Peyer's patch (tissue), 4 donors: ENCODE measurements around the gene TCF12. TPM values are rescaled to one million over a fixed set of nuclear protein-coding genes. Genes with fewer than 3 reads are reported as not detected.

Experiments
- DNase-seq, 3 donors: peaks; one replicate each; pipeline ENCODE4 v3.0.0-alpha.2; 2017 to 2019
- H3K27ac ChIP-seq, 4 donors: fragments of 200-600 bp; sonication (generic); one replicate each; pipeline ENCODE4 v1.5.1; 2016 to 2019
- H3K27me3 ChIP-seq, 2 donors: fragments of 200-600 bp; sonication (generic); one replicate each; pipeline ENCODE4 v1.5.1; 2019
- H3K36me3 ChIP-seq, 3 donors: fragments of 200-600 bp; sonication (generic); one replicate each; pipeline ENCODE4 v1.5.1; 2016 to 2019
- H3K4me1 ChIP-seq, 4 donors: fragments of 200-600 bp; sonication (generic); one replicate each; pipeline ENCODE4 v1.5.1; 2016 to 2019
- H3K4me3 ChIP-seq, 4 donors: fragments of 200-600 bp; sonication (generic); 1 replicate in 3 of 4; 2 replicates in 1 of 4; pipeline ENCODE4 v1.5.1; 2016 to 2019; ENCODE audit warnings: mild to moderate bottlenecking in 1 of 4
- H3K9me3 ChIP-seq, 4 donors: fragments of 200-600 bp; sonication (generic); one replicate each; pipeline ENCODE4 v1.5.1; 2016 to 2019; ENCODE audit warnings: mild to moderate bottlenecking in 1 of 4
- POLR2A ChIP-seq, 2 donors: fragments of 450-650 bp; IDR thresholded peaks; one replicate each; pipeline ENCODE4 v1.5.1; 2017; ENCODE audit warnings: antibody characterized with exemption in 2 of 2, mild to moderate bottlenecking in 2 of 2, moderate library complexity in 2 of 2
- total RNA-seq, 4 donors: library from RNA; depleted of rRNA; stranded (reverse); fragments of >200 nt; gene quantifications; one replicate each; pipeline ENCODE4 v1.1.0, GENCODE V29; 2016
- TF ChIP-seq, protein P1 (sequence below), 6 experiments: fragments of 450-650 bp in 4 of 6; fragments of 200-600 bp in 2 of 6; sonication (generic) in 1 of 6; IDR thresholded peaks; one replicate each; pipeline ENCODE4 v1.5.1; 2017 to 2019; ENCODE audit warnings: antibody characterized with exemption in 6 of 6, mild to moderate bottlenecking in 3 of 6, moderate library complexity in 1 of 6

The TCF12 gene
- total RNA-seq, 4 donors from 2014 or later, result 98.4 to 815 (median 215) TPM

DNA sequence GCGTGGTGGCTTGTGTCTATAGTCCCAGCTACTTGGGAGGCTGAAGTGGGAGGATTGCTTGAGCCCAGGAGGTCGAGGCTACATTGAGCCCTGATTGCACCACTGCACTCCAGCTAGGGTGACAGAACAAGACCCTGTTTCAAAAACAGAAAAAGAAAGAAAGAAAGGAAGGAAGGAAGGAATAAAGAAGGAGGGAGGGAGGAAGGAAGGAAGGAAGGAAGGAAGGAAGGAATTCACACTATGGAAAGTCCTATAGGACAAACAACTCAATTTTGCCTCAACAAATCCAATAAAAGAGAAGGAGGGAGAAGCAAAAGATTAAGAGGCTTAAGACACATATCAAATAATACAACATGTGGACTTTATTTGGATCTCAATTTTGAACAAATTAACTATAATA is 16.5 kb upstream of the TCF12 start:
- no peak for TF ChIP-seq POLR2A (IDR thresholded peaks at IDR 0.05)
- TF ChIP-seq, protein P1, sequence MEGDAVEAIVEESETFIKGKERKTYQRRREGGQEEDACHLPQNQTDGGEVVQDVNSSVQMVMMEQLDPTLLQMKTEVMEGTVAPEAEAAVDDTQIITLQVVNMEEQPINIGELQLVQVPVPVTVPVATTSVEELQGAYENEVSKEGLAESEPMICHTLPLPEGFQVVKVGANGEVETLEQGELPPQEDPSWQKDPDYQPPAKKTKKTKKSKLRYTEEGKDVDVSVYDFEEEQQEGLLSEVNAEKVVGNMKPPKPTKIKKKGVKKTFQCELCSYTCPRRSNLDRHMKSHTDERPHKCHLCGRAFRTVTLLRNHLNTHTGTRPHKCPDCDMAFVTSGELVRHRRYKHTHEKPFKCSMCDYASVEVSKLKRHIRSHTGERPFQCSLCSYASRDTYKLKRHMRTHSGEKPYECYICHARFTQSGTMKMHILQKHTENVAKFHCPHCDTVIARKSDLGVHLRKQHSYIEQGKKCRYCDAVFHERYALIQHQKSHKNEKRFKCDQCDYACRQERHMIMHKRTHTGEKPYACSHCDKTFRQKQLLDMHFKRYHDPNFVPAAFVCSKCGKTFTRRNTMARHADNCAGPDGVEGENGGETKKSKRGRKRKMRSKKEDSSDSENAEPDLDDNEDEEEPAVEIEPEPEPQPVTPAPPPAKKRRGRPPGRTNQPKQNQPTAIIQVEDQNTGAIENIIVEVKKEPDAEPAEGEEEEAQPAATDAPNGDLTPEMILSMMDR (IDR thresholded peaks at IDR 0.05), result no peak

GRCh38 chr15:56906766-56907165 is 11.7 kb upstream of the TCF12 start:
- TF ChIP-seq, protein P1 (IDR thresholded peaks at IDR 0.05), result no peak
- TF ChIP-seq POLR2A (IDR thresholded peaks at IDR 0.05), result no peak
- Histone ChIP-seq H3K27me3 (no peaks in the 10 kb centered on the region), H3K36me3 (no peaks in the 10 kb centered on the region), H3K4me3 (no peak overlapping the region), H3K4me1 (no peaks in the 10 kb centered on the region), H3K9me3 (no peaks in the 10 kb centered on the region), H3K27ac (no peak overlapping the region)
- no peak for DNase-seq

More for the DNA sequence above, 16.5 kb upstream of the TCF12 start:
- Histone ChIP-seq H3K9me3 (no peaks in the 10 kb centered on the region), H3K36me3 (no peaks in the 10 kb centered on the region), H3K27me3 (no peaks in the 10 kb centered on the region), H3K27ac (no peak overlapping the region), H3K4me3 (no peak overlapping the region), H3K4me1 (no peaks in the 10 kb centered on the region)
- DNase-seq, result no peak

- H3K4me1 ChIP-seq, result no peaks in the 10 kb centered on the region
- TF ChIP-seq, protein P1 (IDR thresholded peaks at IDR 0.05), result no peak
- TF ChIP-seq POLR2A (IDR thresholded peaks at IDR 0.05), result no peak
Measured at GRCh38 chr15:56910801-56911200, 7.6 kb upstream of the TCF12 start.

DNA sequence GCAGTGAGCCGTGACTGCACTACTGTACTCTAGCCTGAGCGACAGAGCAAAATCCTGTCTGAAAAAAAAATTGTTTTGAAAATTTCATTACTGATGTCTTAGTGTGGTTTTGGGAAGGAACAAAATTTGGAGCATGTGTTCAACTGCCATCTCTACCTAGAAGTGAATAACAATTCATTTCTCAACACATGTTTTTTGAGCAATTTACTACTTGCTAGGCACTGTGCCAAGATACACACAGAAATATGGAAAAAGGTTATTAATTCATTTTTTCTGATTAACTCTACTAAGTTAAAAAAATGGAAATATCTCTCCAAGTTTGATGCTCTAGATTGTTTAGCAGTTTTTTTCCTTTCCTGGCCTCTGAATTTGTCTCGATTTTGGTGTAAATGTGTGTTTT is 5.2 kb upstream of the TCF12 start:
- DNase-seq, result no peak
- no peaks in the 10 kb centered on the region for H3K27me3 ChIP-seq
- H3K27ac ChIP-seq, result no peak overlapping the region
- H3K4me1 ChIP-seq, result peaks cover 0 to 10% (median 0%) of the 10 kb centered on the region in 4 donors
- H3K4me3 ChIP-seq, result no peak overlapping the region
- H3K9me3 ChIP-seq, result no peaks in the 10 kb centered on the region
- TF ChIP-seq, protein P1 (IDR thresholded peaks at IDR 0.05), result no peak
- TF ChIP-seq POLR2A (IDR thresholded peaks at IDR 0.05), result no peak
- no peaks in the 10 kb centered on the region for H3K36me3 ChIP-seq

More at GRCh38 chr15:56910801-56911200, 7.6 kb upstream of the TCF12 start:
- Histone ChIP-seq H3K36me3 (no peaks in the 10 kb centered on the region), H3K27me3 (no peaks in the 10 kb centered on the region), H3K4me3 (no peak overlapping the region), H3K9me3 (no peaks in the 10 kb centered on the region), H3K27ac (no peak overlapping the region)
- DNase-seq, result no peak

GRCh38 chr15:56913670-56914069 is 4.8 kb upstream of the TCF12 start:
- H3K4me1 ChIP-seq, result peaks cover 0 to 10% (median 0%) of the 10 kb centered on the region in 4 donors
- H3K27ac ChIP-seq, result no peak overlapping the region
- H3K4me3 ChIP-seq, result no peak overlapping the region
- TF ChIP-seq, protein P1 (IDR thresholded peaks at IDR 0.05), result no peak
- TF ChIP-seq POLR2A (IDR thresholded peaks at IDR 0.05), result no peak
- no peaks in the 10 kb centered on the region for H3K9me3 ChIP-seq
- H3K36me3 ChIP-seq, result no peaks in the 10 kb centered on the region
- H3K27me3 ChIP-seq, result no peaks in the 10 kb centered on the region
- no peak for DNase-seq

DNA sequence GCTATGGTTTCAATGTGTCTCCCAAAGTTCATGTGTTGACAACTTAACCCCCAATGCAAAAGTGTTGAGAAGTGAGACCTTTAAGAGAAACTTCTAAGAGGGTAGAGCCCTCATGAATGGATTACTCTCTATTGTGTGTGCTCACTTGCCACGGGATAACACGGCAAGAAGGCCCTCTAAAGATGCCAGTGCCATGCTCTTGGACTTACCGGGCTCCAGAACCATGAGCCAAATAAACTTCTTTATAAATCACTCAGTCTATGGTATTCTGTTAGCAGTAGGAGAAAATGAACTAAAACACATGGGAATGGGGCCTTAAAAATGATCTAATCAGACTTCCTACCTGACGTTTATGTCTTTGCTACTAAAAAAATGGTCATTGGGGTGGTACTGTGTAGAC is 2.6 kb upstream of the TCF12 start:
- Histone ChIP-seq H3K36me3 (no peaks in the 10 kb centered on the region), H3K4me1 (peaks cover 0 to 17% (median 4%) of the 10 kb centered on the region in 4 donors), H3K9me3 (no peaks in the 10 kb centered on the region), H3K4me3 (no peak overlapping the region), H3K27me3 (no peaks in the 10 kb centered on the region), H3K27ac (no peak overlapping the region)
- no peak for TF ChIP-seq POLR2A (IDR thresholded peaks at IDR 0.05)
- TF ChIP-seq, protein P1 (IDR thresholded peaks at IDR 0.05), result no peak
- no peak for DNase-seq
